T follicular helper cell (primary cell): ENCODE data around the gene ARHGEF7.
"Not testable (repeated sequence)": the region's sequence is repeated elsewhere in the genome, so short reads cannot be mapped to it uniquely, and the experiment has no call there.

Source experiments
- DNase-seq: peaks from one replicate; pipeline ENCODE4 v3.0.0-alpha.2; 2020; ENCODE audit warnings: low read depth

Gene ARHGEF7

DNA sequence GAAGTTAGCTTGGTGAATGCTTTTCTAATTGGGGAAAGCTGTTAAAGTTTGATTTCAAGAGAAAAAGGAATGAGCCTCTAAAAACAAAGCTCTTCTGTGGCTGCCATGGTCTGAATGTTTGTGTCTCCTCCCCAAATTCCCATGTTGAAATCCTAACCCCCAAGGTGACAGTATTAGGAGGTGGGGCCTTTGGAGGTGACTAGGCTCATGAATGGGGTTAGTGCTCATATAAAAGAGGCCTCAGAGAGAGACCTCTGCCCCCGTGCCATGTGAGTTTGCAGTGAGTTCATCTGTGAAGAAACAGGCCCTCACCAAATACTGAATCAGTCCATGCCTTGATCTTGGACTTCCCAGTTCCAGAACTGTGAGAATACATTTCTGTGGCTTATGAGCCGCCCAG is 56.5 kb downstream of the ARHGEF7 start:
- DNase-seq, result no peak

DNA sequence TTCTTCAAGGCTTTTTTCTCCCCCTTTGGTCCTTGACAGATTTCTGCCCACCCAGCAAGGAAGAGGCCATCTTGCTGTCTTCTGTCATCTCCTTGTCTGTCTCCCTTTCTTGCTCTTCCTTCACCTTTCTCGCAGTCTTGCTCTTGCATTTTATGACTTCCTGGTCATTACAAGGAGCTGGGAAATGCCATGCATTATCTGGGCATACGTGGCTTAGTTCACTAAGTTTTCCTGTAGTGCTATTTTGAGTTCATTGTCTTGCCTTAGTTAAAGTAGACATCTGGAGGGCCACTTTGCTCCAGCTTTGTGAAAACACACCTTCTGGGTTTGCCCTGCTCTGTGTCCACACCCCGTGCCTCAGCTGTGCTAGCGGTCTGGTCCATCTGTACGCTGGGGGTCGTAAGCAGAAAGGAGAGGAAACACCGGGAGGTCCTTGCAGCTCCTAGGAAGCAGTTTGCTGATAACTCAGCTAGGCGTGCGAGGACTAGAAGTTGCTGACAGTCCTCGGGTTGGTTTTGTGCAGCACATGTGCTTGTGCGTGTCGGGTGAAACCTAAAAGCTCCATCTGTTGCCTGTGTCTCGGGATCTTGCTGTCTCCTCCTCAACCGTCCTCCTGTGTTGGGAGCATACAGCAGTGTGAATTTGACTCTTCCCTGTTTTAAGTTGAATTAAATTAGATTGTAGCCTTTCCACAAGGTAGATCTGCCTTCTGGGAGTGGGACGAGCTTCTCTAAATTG is 59.4 kb downstream of the ARHGEF7 start:
- DNase-seq, result no peak

DNA sequence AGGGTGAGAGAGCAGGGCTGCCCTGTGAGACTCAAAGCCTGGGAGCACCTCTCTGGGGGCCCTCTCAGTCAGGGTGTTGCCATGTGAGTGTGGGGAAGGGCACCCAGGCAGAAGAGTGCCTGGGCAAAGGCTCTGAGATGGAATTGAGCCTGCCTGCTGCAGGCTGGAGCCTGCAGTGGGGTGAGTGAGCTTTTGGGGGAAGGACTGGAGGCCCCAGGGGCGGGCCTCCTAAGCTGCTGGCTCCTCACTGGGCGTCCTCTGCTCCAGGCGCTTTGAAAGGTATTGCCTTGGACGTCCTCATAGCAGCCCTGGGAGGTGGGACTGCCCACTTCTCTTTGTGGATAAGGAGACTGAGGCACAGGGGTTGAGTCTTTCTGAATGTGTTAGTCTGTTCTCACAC is 60.3 kb downstream of the ARHGEF7 start:
- DNase-seq, result no peak

DNA sequence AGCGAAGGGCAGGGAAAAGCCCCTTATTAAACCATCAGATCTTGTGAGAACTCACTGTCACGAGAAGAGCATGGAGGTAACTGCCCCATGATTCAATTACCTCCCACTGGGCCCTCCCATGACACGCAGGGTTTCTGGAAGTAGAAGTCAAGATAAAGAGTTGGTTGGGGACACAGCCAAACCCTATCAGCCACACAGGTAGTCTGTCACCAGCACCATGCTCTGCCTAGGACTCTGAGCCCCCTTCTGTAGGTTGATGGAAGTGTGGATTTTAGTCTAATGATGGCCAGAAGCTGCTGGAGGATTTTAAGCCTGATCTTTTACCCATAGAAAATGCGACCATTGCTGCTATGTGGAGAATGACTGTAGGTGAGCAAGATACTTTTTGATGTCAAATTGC is 60.8 kb downstream of the ARHGEF7 start:
- no peak for DNase-seq

DNA sequence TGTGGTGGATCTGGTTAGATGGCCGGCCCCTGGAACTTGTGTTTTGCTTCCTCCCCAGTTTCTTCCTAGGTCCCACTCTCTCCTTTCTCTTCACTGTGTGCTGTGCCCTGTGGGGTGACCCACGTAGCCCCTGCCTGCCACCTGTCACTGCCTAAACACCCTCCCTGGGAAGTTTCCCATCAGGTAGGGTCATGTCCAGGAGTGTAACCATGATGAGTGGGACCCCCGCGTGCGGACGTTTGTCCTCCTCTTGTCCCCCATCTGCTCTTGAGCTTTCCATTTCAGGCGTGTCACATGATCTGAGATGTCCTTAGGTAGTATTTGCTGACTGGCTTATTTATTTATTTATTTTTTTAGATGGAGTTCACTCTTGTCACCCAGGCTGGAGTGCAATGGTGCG is 61.3 kb downstream of the ARHGEF7 start:
- DNase-seq, result no peak

DNA sequence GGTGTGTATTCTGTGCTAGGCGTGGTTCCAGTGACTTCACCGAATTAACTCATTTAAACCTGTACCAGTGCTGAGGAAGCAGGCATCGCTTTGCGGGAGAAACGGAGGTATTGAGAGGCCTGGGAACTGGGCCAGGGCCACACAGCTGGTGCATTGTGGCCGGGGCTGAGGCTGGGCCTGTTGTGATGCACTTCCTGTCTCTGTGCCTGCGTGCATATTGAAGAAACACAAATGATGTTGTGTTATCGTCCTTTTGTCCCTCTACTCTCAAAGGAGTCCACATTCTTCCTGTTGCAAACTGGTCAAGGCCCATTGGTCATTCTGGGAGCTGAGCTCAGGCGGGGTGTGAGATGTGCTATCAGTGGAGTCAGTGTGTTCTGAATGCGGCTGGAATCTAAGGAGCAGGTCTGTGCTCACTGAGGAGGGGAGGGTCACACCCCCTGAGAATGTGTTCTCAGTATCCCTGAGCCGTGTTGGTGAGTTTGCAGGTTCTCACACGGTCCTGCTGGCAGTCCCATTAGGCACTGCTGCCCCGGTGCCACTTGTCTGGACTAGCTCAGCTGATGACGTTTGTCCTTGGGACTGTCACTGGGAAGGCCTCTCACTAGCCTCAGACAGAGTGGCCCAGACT is 62.1 kb downstream of the ARHGEF7 start:
- peak; percentile 56 for DNase-seq

DNA sequence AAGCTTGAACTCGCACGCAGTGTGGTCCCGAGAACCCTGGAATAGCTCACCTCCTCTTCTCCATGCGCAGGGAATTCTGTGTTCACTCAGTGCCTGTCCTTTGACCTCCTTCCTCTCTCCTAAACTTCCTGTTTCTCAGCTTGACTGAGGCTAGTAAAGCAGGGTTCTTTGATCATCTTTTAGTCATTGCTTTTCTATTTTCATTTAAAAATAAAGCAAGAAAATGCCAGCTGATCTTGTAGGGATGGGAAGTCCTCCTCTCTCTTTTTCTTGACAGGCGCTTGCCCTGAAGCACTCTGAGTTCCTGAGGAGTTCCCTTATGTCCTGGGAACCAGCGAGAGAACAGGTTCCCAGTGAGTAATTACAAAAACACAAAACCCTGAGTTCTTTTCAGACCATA is 62.8 kb downstream of the ARHGEF7 start:
- no peak for DNase-seq

DNA sequence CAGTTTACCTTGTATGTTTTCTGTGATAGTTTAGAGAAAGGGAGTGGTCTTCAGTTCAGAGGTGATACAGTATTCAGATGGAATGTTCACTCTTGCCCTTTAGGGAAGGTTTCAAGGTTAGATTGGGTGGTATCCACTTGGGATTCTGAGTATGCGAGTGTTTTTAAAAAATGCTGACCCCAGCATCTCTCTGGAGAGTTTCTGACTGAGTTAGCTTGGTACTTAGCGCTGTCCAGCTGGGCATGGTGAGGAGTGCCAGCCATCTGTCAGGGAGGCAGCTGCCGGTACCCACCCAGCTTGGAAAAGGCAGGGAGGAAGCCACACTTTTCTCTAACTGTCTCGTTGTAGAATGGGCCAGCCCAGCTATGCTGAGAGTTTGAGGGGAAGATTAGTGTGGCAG is 63.3 kb downstream of the ARHGEF7 start:
- DNase-seq, result no peak

DNA sequence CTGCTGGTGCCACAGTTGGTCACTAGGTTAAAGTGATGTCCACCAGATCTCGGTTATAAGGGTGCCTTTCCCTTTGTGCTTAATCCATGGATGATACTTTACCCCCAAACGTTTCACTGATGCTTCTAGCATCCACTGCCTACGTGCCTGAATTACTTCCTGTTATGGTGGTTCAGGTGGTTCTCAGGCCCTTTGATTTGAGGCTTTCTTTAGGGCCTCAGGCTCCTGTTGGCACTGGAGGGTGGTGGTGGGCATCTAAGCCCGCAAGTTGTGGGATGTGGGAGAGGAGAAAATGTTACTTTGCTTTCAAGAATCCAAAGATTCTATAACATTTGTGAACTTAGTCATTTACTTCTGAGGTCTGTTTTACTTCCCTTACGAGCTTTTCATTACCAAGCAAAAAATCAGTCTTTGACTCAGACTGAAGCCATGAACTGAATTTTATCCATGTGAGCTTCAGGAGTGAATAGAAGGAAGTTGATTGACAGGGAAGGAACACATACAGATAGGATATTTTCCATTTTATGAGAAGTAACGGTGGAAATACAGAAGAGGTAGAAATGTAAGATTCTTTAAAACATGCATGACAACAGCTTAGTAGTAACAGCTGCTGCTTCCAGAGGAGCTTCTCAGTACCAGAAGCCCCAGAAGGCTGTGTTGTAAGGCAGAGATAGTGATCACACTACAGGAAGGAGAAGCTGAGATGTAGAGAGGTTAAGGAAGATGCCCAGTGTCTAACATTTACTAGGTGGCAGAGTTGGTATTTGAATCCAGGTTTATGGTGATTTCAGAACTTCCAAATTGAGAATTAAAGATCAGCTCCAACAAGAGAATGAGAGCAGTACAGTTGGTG is 65.0 kb downstream of the ARHGEF7 start:
- no peak for DNase-seq

DNA sequence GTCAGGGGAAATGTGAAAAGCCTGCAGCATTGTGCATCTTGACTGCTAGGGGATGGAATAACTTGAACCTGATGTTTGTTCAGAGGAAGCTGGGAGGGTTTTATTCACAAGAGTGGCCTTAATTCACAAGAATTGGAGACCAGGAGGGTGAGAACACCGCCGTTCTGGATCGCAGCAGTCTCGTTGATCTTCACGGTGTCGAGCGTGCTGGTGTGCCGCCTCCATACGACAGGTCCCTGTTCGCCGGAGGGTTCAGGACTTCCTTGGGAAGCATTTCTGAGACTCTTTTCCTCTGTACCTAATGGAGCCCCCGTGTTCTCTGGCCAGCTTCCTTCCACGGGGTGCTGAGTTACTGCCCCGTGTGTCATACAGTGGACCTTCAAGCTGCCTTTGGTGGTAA is 66.9 kb downstream of the ARHGEF7 start:
- no peak for DNase-seq

DNA sequence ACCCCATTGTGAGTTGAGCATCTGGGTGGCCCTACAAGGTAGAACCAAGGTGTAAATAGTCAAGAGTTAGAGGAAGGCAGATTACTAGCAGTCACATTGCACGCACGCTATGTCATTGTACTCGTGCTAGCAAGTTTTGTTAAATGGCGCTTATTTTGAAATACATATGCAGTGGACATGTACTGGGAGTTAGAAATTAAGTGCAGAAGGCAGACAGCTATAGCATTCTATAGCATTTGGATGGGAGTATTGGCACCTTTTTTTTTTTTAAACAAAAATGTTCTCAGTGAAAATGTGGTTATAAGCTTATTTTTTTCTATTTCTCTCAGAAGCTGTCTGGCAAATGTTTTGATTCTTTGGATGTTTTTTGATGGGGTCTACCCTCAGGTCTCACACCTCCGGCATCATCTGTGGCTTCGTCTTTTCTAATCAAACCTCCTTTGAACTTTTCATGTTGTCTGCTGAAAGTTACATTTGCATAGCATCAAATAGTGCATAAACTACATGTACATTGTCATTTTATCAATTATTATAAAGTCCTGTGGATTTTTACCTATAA is 68.1 kb downstream of the ARHGEF7 start:
- no peak for DNase-seq

DNA sequence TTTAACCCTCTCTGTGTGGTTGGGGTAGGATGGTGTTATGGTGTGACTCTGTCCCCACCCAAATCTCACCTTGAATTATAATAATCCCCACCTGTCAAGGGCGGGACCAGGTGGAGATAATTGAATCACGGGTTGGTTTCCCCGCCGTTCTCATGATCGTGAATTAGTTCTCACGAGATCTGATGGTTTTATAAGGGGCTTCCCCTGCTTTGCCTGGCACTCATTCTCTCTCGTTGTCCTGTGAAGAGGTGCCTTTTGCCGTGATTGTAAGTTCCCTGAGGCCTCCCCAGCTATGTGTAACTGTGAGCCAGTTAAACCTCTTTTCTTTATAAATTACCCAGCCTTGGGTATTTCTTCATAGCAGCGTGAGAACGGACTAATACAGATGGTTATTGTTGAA is 68.8 kb downstream of the ARHGEF7 start:
- DNase-seq, result no peak

DNA sequence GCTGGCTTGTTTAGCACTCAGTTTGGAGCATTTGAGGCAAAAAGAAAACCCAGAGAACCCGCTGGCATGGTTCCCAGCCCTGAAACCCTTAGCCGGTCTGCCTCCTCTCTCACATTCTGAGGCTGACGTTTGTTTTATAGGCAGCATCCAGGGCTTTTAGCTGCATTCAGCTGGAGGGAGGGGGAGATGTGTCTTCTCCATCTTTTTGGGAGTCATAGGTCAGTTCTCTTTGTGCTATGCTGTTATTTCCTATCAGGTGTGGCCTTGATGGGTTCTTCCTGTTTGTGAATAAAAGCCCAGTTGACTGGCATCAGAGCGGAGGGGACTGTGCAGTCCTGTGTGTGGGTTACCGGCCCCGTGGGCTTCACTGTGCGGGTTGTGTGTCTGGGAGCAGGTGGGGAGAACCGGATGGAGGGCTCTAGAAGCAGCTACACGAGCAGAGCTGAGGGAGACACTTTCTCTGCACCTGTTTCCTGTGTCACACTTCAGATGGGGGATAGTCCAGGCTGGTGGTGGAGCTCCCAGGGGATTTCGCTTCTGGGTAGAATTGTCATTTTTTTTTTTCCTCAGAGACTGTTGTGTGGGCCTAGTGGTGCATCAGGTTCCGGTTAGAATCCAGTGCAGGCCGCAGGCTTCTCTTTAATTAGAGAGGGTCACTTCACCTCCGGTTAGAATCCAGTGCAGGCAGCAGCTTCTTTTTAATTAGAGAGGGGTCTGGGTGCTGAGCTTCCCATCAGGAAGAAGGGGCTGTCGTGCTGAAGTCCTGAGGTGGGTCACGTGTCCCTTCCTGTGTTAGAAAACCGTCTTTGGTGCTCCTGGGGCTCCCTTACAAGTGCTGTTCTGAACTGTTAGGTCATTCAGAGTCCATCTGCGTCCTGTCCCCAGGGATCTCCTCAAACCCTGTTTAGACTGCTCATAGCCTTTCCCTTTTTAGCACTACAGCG is 69.6 kb downstream of the ARHGEF7 start:
- DNase-seq, result no peak

DNA sequence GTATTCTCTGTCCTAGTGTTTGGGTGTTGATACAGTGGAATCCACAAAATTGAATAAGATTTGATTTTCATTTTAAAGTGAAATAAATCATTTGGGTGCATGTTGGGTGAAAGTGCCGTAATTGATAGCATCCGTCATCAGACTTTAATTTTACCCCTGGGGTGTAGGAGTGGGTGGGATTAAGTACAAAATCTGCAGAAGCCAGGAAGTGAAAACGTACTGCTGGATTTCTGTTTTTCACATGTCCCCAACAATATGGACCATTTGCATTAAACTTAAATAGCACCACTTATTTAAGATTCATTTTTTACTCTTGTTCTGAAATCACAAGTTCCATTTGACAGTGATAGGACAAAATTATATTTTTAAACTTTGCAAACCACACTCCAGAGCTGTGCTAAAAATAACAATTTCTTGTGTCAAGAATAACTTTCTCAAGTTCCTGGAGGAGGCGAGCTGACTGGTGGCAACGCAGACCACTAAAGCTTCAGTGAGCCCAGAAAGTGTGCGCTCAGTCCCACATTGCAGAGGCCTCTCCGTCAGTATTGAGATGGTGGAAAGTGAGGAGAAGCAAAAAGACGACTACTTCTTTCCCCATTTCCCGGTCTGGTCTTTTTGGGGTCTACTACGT is 71.3 kb downstream of the ARHGEF7 start:
- no peak for DNase-seq

DNA sequence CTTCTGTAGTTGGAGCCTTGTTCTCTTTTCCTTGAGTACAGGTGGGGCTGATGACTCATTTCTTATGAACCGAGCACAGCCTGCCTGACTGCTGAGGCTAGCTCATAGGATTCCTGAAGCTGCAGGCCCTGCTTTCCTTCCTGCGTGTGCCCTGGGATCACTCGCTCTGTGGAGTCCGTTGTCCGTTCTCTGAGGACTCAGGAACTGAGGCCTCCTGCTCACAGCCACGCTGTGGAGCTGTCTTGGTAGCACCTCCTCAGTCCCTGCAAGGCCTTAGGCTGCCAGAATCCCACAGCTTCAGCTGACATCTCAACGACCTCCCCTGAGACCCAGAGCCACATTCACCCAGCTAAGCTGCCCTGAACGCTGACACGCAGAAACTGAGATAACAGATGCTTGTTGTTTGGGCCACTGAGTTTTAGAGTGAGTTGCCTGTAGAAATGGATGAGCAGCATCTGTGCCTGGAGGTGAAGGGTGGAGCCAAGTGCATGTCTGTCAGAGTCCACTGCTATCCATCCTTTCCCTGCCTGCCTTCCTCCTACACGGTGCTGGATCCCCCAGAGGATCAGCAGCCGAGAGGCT is 72.9 kb downstream of the ARHGEF7 start:
- no peak for DNase-seq

DNA sequence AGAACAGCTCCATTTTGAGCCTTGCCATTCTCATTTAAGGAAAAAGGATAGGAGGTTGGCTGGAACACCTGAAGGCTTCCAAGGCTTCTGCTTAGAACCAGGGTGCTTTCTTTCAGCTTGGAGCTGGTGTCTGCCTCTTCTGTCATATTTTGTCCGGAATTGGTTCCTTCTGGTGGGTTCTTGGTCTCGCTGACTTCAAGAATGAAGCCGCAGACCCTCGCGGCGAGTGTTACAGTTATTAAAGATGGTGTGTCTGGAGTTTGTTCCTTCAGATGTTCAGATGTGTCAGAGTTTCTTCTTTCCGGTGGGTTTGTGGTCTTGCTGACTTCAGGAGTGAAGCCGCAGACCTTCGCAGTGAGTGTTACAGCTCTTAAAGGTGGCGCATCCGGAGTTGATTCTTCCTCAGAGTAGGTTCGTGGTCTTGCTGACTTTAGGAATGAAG is 74.0 kb downstream of the ARHGEF7 start:
- DNase-seq, result peak; percentile 59

DNA sequence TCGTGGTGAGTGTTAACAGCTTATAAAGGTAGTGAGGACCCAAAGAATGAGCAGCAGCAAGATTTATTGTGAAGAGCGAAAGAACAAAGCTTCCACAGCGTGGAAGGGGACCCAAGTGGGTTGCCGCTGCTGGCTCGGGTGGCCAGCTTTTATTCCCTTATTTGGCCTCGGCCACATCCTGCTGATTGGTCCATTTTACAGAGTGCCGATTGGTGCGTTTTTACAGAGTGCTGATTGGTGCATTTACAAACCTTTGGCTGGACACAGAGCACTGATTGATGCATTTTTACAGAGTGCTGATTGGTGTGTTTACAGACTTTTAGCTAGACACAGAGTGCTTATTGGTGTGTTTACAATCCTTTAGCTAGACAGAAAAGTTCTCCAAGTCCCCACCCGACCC is 74.4 kb downstream of the ARHGEF7 start:
- not testable (repeated sequence) for DNase-seq

DNA sequence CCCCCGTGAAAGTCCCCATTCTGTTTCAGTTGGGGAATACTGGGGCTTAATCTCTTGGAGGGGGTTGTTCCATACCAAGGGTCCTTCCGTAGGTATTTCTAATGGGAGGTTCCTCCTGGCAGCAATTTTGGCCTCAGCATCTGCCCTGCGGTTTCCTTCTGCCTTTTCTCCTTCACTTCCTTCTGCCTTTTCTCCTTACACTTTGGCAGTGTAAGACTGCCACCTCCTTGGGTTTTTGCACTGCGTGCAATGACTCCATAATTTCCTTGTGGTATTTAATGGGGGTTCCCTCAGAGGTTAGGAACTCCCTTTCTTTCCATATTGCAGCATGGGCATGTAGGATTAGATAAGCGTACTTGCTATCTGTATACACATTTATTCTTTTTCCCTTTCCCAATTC is 78.1 kb downstream of the ARHGEF7 start:
- not testable (repeated sequence) for DNase-seq

DNA sequence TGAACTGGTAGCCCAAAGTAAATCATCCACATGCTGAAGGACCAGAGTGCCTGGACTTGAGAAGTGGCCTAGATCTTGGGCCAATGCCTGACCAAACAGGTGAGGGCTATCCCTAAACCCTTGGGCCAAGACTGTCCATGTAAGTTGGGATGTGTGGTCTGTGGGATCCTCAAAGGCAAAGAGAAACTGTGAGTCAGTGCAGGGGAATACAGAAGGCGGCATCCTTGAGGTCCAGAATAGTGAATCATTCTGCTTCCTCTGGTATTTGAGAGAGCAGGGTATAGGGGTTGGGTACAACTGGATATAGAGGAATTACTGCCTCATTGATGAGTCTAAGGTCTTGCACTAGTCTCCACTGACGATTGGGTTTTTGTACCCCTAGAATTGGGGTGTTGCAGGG is 79.5 kb downstream of the ARHGEF7 start:
- not testable (repeated sequence) for DNase-seq

DNA sequence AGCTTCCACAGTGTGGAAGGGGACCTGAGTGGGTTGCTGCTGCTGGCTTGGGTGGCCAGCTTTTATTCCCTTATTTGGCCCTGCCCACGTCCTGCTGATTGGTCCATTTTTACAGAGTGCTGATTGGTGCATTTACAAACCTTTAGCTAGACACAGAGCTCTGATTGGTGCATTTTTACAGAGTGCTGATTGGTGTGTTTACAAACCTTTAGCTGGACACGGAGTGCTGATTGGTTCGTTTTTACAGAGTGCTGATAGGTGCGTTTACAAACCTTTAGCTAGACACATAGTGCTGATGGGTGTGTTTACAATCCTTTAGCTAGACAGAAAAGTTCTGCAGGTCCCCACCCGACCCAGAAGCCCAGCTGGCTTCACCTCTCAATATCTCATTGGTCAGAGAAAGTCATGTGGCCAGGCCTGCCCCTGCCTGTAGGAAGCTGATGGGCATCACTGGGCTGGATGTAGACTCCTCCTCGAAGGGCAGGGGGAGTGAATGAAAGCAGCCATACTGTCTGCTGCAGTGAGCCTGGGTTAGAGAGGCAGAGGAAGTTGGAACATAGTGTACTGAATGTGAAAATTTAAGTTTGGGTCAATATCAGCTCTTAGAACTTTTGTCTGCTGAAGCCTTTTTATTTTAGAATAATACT is 83.7 kb downstream of the ARHGEF7 start:
- not testable (repeated sequence) for DNase-seq
